GM18909 (cell line): Measurements from ENCODE around the gene AKNA.

Experiments
- ATAC-seq: cut with Tn5 transposase; IDR thresholded peaks from one replicate; pipeline ENCODE4 v1.9.1; 2021; ENCODE audit warnings: mild to moderate bottlenecking; ENCODE audit not compliant: unreplicated experiment, poor library complexity

AKNA gene

DNA sequence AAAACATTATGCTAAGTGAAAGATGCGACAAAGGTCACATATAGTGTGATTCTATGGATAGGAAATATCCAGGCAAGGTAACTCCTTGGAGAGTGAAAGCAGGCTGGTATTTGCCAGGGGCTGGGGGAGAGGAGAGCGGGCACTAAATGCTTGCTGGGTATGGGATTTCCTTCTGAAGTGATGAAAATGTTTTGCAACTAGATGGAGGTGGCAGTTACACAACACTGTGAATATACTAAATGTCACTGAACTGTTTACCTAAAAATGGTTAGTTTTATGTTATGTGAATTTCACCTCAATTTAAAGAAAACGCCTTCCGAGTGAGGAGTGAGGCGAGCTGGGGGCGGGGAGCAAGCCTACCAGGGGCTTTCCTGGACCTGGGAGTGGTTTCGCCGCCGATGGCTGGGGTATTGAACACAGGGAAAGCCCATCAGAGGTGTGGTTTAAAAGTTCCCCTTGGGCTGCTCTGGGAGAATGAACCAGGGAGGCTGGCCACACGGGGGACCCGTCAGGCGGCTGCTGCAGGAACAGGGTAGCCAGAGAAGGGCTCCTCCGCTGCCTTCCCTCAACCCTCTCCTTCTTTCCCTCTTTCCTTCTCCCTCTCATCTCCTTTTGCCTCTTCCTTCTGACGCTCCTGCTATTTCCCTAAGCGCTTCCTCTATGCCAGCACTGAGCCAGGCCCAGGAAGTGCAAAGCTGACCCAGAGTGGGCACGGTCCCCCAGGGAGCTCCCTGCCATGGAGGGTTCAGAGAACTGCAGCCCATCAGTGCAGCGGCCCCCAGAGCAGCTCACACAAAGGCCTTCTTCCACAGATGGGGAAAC, 4.9 kb downstream of the AKNA start:
- ATAC-seq = no peak

DNA sequence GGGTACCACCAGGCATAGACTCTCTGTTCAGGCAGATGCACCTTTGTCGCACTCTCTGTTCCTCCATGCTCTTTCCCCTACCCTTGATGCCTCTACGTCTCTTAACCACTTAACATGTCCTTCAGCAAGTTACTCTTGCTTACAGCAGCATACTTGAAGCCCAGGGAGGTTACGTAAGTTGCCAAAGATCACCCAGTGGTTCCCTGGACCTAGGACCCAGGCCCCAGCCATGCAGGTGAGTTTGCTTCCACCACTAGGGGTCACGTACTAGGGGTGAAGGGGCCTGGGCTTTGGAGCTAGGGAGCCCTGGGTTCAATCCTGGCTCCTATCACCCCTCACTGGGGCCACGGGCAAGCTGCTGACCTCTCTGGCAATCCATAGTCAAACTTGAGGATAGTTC, 8.9 kb downstream of the AKNA start:
- no peak for ATAC-seq

- ATAC-seq = no peak
These were observed 9.8 kb downstream of the AKNA start for GRCh38 chr9:114378016-114378415.

GRCh38 chr9:114376586-114377445, 11.0 kb downstream of the AKNA start:
- ATAC-seq = no peak

- no peak for ATAC-seq
These were observed 12.2 kb downstream of the AKNA start for GRCh38 chr9:114375386-114376175.

- no peak for ATAC-seq
These were observed 12.8 kb downstream of the AKNA start for GRCh38 chr9:114374936-114375335.

GRCh38 chr9:114373960-114374730, 13.6 kb downstream of the AKNA start:
- ATAC-seq = no peak

DNA sequence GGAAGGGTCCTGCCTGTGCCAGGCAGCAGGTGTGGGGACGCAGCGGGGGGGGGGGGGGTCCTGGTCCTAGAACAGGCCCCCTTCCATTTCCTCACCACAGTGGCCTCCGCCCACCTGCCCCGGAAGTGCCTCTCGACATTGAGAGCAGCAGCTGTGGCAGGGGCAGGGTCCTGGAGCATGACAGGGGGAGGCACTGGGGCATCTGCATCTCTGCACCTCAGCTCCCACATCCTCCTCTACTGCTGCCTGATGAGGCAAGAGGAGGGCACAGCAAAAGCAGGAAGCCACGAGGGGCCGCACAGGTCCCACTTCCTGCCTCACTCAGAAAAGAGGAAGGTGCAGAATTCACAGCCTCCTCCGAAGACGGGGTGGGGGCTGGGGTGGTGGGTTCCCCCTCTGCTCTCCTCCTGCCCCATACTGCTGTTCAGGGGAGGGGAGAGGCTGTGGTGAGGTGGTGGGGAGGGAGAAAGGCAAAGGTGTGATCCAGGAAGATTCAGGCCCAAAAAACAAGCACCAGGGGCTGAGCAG, 14.8 kb downstream of the AKNA start:
- ATAC-seq = peak; percentile 95

GRCh38 chr9:114371973-114372917, 15.5 kb downstream of the AKNA start:
- peak; percentile 41 for ATAC-seq

DNA sequence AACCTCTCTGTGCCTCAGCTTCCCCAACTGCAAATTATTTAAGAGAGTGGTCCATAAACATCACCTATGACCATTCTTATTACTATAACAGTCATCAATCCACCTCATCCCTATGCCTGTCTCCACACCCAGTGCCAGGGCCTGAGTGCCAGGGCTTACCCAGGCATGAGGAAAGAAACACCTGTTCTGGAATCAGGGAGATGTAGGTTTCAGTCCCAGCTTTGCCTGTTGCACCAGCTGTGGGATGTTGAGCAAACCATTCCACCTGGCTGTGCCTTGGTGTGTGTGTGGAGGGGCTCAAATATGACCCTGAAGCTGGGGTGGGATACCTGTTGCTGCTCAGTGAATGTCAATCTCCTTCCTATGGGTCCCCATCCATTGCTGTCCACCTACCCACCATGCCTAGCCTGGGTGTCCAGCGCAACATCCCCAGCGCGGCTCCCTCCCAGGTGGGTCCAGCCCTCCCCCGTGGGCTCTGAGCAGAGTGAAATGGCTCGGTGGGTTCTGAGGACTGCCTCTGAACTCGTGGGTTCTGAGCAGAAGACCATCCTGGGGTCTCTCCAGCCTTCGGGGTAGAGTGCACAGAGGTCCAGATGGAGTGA, 16.3 kb downstream of the AKNA start:
- ATAC-seq = no peak

DNA sequence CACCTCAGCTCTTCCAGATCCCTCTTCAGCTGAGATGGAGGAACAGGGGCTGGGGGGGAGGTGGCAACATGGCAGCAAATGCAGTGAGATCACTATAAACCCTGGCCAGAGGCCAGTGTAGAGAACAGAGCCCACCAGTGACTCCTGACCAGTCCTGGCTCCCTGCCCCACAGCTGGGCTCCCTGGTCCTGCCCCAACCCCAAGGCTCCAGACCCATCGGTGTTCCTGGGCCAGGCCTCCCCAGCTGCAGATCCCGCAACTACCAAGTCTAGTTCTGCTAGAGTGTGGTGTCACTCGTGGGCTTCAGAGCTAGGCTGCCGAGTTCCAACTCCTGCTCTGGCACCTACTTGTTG, 16.8 kb downstream of the AKNA start:
- no peak for ATAC-seq

GRCh38 chr9:114370251-114370967, 17.4 kb downstream of the AKNA start:
- no peak for ATAC-seq

DNA sequence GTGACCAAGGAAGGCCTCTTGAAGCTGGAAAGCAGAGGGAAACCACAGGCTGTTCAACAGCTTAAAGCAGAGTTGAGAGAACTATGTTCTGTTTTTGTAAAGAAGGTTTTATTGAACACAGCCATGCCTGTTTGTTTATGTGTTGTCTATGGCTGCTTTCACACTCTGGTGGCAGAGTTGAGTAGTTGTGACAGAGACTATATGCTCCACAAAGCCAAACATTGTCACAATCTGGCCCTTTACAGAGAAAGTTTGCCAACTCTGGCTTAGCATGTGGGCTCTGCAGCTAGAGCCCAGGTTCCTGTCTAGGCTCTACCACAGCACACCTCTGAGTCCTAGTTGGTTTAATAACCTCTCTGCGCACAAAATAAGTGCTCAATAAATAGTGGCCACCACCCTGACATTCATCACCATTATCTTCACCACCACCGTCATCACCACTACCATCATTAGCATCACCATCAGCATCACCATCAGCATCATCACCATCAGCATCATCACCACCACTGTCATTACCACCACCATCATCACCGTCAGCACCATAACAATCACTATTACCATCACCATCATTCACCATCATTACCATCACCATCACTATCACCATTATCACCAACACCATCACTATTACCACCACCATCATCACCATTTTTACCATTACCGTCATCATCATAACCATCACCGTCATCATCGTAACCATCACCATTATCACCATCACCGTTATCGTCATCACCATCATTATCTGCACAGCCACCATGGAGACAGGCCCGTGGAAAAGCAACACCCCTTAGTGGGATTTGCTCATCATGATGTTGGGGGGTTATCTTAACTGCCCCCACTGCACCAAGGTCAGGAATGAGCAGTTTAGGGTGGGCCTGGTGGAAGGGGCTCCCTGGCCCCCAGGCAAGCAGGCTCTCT, 18.3 kb downstream of the AKNA start:
- ATAC-seq = no peak

DNA sequence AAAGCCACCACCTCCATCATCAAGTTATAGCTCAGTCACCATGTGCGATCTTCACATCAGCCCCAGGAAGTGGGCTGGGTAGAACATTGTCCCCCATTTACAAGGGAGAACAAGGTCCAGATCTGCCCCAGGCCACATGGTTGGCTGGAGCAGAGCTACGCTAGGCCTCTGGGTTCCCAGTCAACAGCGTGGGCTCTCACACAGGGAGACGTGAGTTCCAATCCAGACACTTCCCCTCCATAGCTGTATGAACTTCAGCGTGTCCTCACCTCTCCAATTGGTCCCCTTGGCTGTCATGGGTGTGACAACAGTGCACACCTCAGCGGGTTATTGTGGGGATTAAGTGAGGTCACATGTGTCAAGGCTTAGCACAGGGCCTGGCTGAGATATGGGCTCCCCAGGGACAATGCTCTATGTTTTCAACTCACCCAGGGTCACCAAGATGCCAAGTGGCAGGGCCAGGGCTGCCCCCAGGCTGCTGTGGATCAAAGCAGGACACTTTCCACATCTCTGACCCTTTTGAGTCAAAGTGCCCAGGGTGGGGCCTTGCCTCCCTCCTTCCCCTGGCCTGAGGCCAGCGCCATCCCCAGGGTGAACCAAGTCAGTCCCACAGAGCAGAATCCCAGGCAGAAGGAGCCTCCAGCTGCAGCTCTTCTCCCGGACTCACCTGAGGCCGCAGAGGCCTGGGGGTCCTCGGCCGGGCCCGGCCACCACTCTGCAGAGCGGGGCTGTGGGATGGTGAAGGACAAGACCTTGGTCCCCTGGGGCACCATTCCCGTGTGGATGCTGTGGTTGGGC, 19.8 kb downstream of the AKNA start:
- ATAC-seq = no peak

DNA sequence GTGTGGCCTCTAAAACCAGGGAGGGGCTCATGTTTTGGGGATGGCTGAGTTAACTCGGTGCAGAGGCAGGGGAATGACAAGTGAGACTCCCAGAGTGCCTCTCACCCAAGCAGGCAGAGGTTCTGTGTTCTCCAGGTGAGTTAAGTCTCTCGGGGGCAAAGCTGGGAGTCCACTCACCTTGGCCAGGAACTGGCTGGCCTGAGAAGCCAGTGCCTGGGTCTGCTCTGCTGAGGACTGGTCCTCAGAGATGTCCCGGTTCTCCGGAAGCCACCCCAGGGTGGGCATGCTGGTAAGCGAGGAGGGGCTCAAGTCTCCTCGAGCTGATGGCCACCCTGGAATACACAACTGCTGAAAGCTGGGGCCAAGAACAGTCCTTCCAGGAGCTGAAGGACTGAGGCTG, 20.4 kb downstream of the AKNA start:
- no peak for ATAC-seq
